HepG2 (cell line): ENCODE results near the gene ARHGAP23. TPM values are rescaled to one million over a fixed set of nuclear protein-coding genes. Genes with fewer than 3 reads are reported as not detected.

Experiments used
- AKAP8 ChIP-seq: sonication (generic); formaldehyde crosslinking; IDR thresholded peaks from 2 replicates; pipeline ENCODE4 v1.5.1; 2020; ENCODE audit warnings: mild to moderate bottlenecking, missing genetic modification reagents
- CBX5 ChIP-seq: sonication (generic); formaldehyde crosslinking; IDR thresholded peaks from 2 replicates; pipeline ENCODE4 v1.4.0; 2020; ENCODE audit warnings: missing genetic modification reagents, borderline replicate concordance
- EEA1 ChIP-seq: sonication (generic); formaldehyde crosslinking; IDR thresholded peaks from 2 replicates; pipeline ENCODE4 v1.5.1; 2020; ENCODE audit warnings: mild to moderate bottlenecking, missing genetic modification reagents, borderline replicate concordance
- GPN1 ChIP-seq: sonication (generic); formaldehyde crosslinking; IDR thresholded peaks from 2 replicates; pipeline ENCODE4 v1.5.1; 2020; ENCODE audit warnings: missing genetic modification reagents, borderline replicate concordance
- HOXA7 ChIP-seq: sonication (generic); formaldehyde crosslinking; IDR thresholded peaks from 2 replicates; pipeline ENCODE4 v1.8.1; 2022; ENCODE audit warnings: mild to moderate bottlenecking, missing genetic modification reagents, moderate library complexity
- IRX3 ChIP-seq: sonication (generic); formaldehyde crosslinking; IDR thresholded peaks from 2 replicates; pipeline ENCODE4 v1.8.1; 2023; ENCODE audit warnings: mild to moderate bottlenecking, low read depth, missing genetic modification reagents, borderline replicate concordance
- KMT2B ChIP-seq: IDR thresholded peaks from 2 replicates; pipeline ENCODE4 v1.6.1; 2016; ENCODE audit warnings: missing genetic modification reagents, missing compliant biosample characterization
- MLX ChIP-seq: IDR thresholded peaks from 2 replicates; pipeline ENCODE4 v1.6.1; 2016
- NCOA5 ChIP-seq: sonication (generic); formaldehyde crosslinking; IDR thresholded peaks from 2 replicates; pipeline ENCODE4 v1.4.0; 2020; ENCODE audit warnings: missing genetic modification reagents
- NR2F2 ChIP-seq: IDR thresholded peaks from 2 replicates; pipeline ENCODE4 v1.6.1; 2012; ENCODE audit warnings: low read depth, inconsistent platforms, borderline replicate concordance
- PRPF4 ChIP-seq: fragments of 200-400 bp; formaldehyde crosslinking; IDR thresholded peaks from 2 replicates; pipeline ENCODE4 v1.6.1; 2016; ENCODE audit warnings: low read length, low read depth; ENCODE audit not compliant: poor library complexity, severe bottlenecking
- XRCC5 ChIP-seq: fragments of 200-400 bp; formaldehyde crosslinking; optimal IDR thresholded peaks from 2 replicates; pipeline ENCODE3; 2017; ENCODE audit warnings: mild to moderate bottlenecking, low read length
- ZBTB7B ChIP-seq: sonication (generic); formaldehyde crosslinking; IDR thresholded peaks from 2 replicates; pipeline ENCODE4 v1.4.0; 2020; ENCODE audit warnings: missing genetic modification reagents
- ZNF12 ChIP-seq: sonication (generic); formaldehyde crosslinking; IDR thresholded peaks from 2 replicates; pipeline ENCODE4 v1.5.0; 2020; ENCODE audit warnings: missing genetic modification reagents
- ZNF333 ChIP-seq: sonication (generic); formaldehyde crosslinking; IDR thresholded peaks from 2 replicates; pipeline ENCODE4 v1.4.0; 2020; ENCODE audit warnings: mild to moderate bottlenecking, missing genetic modification reagents, borderline replicate concordance
- ZNF383 ChIP-seq: sonication (generic); formaldehyde crosslinking; IDR thresholded peaks from 2 replicates; pipeline ENCODE4 v1.4.0; 2020; ENCODE audit warnings: missing genetic modification reagents, mild to moderate bottlenecking, borderline replicate concordance
- ZNF569 ChIP-seq: sonication (generic); formaldehyde crosslinking; IDR thresholded peaks from 2 replicates; pipeline ENCODE4 v1.5.0; 2020; ENCODE audit warnings: mild to moderate bottlenecking, missing genetic modification reagents, moderate library complexity, borderline replicate concordance
- ZNF616 ChIP-seq: sonication (generic); formaldehyde crosslinking; IDR thresholded peaks from 2 replicates; pipeline ENCODE4 v1.5.0; 2020; ENCODE audit warnings: low read depth, mild to moderate bottlenecking, missing genetic modification reagents
- ZNF737 ChIP-seq: sonication (generic); formaldehyde crosslinking; IDR thresholded peaks from 2 replicates; pipeline ENCODE4 v1.5.0; 2020; ENCODE audit warnings: missing genetic modification reagents, mild to moderate bottlenecking, borderline replicate concordance
- ZNF879 ChIP-seq: sonication (generic); formaldehyde crosslinking; IDR thresholded peaks from 2 replicates; pipeline ENCODE4 v1.8.1; 2023; ENCODE audit warnings: missing genetic modification reagents
- polyA plus RNA-seq, 8 experiments: library from polyadenylated mRNA; depleted of rRNA in 3 of 8; stranded (reverse) in 7 of 8; unstranded in 1 of 8; fragments of >200 nt; fragmentation: Illumina TruSeq in 4 of 8; extraction: Trizol in 4 of 8; gene quantifications; 2 replicates each; pipeline versions ENCODE4 v1.2.1 to v1.2.3, GENCODE V29; 2011 to 2016; ENCODE audit warnings: low read depth in 4 of 8, missing spikeins in 1 of 8, mixed read lengths in 1 of 8; ENCODE audit not compliant: insufficient read depth in 1 of 8
- total RNA-seq, 5 experiments: library from RNA; depleted of rRNA; stranded (reverse); fragments of >200 nt; fragmentation: Illumina TruSeq; extraction: Trizol; gene quantifications; 2 replicates each; pipeline ENCODE4 v1.2.3, GENCODE V29; 2016; ENCODE audit warnings: low read depth in 1 of 5
- TF ChIP-seq, protein P1 (sequence below): sonication (generic); formaldehyde crosslinking; IDR thresholded peaks from 2 replicates; pipeline ENCODE4 v1.8.0; 2022; ENCODE audit warnings: missing genetic modification reagents, mild to moderate bottlenecking, moderate library complexity, borderline replicate concordance
- TF ChIP-seq, protein P2 (sequence below): IDR thresholded peaks from 2 replicates; pipeline ENCODE4 v1.6.1; 2016; ENCODE audit warnings: low read depth, control low read depth

Gene ARHGAP23
- total and polyA plus RNA-seq, 2 of the 13 experiments (the other 11 are each of a cell fraction or from before 2014, with no cell fraction given), result 0.03 TPM; not detected in 1

DNA sequence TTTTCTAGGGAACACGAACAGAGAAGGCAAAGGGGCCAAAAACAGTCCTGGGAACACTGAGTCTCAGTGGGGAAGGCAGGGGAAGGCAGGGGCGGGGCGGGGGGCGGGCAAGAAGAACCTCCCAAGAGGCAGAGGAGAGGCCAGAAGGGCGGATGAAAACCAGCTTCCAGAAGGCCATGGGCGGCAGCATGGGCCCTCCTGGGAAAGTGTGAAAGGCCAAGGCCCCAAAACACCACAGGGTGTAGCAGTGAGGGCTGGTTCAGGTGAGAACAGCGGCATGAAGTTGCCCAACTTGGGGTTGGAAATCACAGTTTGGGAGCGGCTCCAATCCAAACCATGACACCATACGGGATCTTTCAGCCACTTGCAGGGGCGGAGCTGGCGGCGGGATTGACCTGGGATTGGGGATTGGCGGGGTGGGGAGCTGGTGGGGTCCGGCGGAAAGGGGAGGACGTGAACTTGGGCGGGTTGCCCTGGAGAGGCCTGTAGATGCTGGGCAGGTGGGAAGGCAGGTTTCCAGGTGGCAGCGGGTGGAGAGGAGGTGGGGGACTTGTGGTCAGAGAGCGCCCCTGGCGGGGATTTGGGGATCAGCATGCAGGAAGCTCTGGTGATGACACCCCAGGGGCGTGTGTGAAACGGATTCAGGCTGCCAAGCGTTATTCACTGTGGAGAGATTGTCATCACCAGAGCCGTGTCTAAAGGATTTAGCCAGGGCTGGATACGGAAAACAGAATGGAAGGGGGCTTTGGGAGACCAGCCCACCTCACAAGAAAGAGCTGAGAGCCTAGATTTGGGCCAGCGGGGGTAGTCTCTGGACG lies 80.9 kb downstream of the ARHGAP23 start (continued):
- TF ChIP-seq NR2F2 (no peak), EEA1 (CRISPR knock-in tag) (no peak), PRPF4 (no peak), IRX3 (CRISPR knock-in tag) (no peak), MLX (CRISPR knock-in tag) (no peak), XRCC5 (peak; percentile 91), KMT2B (CRISPR knock-in tag) (no peak), HOXA7 (CRISPR knock-in tag) (no peak), NCOA5 (CRISPR knock-in tag) (no peak), ZNF12 (CRISPR knock-in tag) (no peak), ZBTB7B (CRISPR knock-in tag) (0 out of 2 replicates have a peak, but pooled peaks have one; percentile 41), GPN1 (CRISPR knock-in tag) (no peak), AKAP8 (CRISPR knock-in tag) (no peak), ZNF383 (CRISPR knock-in tag) (no peak), ZNF616 (CRISPR knock-in tag) (no peak), ZNF333 (CRISPR knock-in tag) (no peak), ZNF737 (CRISPR knock-in tag) (no peak), CBX5 (CRISPR knock-in tag) (no peak), ZNF879 (CRISPR knock-in tag) (no peak), ZNF569 (no peak)
- TF ChIP-seq, protein P1, sequence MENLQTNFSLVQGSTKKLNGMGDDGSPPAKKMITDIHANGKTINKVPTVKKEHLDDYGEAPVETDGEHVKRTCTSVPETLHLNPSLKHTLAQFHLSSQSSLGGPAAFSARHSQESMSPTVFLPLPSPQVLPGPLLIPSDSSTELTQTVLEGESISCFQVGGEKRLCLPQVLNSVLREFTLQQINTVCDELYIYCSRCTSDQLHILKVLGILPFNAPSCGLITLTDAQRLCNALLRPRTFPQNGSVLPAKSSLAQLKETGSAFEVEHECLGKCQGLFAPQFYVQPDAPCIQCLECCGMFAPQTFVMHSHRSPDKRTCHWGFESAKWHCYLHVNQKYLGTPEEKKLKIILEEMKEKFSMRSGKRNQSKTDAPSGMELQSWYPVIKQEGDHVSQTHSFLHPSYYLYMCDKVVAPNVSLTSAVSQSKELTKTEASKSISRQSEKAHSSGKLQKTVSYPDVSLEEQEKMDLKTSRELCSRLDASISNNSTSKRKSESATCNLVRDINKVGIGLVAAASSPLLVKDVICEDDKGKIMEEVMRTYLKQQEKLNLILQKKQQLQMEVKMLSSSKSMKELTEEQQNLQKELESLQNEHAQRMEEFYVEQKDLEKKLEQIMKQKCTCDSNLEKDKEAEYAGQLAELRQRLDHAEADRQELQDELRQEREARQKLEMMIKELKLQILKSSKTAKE (CRISPR knock-in tag), result no peak
- TF ChIP-seq, protein P2, sequence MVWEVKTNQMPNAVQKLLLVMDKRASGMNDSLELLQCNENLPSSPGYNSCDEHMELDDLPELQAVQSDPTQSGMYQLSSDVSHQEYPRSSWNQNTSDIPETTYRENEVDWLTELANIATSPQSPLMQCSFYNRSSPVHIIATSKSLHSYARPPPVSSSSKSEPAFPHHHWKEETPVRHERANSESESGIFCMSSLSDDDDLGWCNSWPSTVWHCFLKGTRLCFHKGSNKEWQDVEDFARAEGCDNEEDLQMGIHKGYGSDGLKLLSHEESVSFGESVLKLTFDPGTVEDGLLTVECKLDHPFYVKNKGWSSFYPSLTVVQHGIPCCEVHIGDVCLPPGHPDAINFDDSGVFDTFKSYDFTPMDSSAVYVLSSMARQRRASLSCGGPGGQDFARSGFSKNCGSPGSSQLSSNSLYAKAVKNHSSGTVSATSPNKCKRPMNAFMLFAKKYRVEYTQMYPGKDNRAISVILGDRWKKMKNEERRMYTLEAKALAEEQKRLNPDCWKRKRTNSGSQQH, result no peak
